ENCODE data around the gene CCIN. TPM values are rescaled to one million over a fixed set of nuclear protein-coding genes. Genes with fewer than 3 reads are reported as not detected.

CCIN gene
- polyA plus RNA-seq, 1 of the 3 experiments (the other 2 are of a cell fraction) = 0.54 TPM

- H3K9me2 ChIP-seq = no peaks in the 10 kb centered on the region
- ChIA-PET CTCF (interaction anchor here (11.7 kb wide), 1 partner anchor 19 kb away, joined by 76 read pairs; no protein-coding TSS in a partner anchor), POLR2A (no interaction called here)
- H3K9me3 ChIP-seq = no peaks in the 10 kb centered on the region
- H3K27ac ChIP-seq (ENCODE audit: low read depth in 2 of 2, low read length in 1 of 2) = no peak overlapping the region
- DNase-seq = no peak
- H3K79me2 ChIP-seq (ENCODE audit: insufficient read depth) = no peaks in the 10 kb centered on the region
- TF ChIP-seq FOXM1 (IDR thresholded peaks at IDR 0.05; ENCODE audit: low read depth) = no peak
- TF ChIP-seq PBX3 (IDR thresholded peaks at IDR 0.05) = no peak
- TF ChIP-seq ELF1 (IDR thresholded peaks at IDR 0.05) = no peak
- TF ChIP-seq JUND (IDR thresholded peaks at IDR 0.05) = no peak
- TF ChIP-seq, protein P1, sequence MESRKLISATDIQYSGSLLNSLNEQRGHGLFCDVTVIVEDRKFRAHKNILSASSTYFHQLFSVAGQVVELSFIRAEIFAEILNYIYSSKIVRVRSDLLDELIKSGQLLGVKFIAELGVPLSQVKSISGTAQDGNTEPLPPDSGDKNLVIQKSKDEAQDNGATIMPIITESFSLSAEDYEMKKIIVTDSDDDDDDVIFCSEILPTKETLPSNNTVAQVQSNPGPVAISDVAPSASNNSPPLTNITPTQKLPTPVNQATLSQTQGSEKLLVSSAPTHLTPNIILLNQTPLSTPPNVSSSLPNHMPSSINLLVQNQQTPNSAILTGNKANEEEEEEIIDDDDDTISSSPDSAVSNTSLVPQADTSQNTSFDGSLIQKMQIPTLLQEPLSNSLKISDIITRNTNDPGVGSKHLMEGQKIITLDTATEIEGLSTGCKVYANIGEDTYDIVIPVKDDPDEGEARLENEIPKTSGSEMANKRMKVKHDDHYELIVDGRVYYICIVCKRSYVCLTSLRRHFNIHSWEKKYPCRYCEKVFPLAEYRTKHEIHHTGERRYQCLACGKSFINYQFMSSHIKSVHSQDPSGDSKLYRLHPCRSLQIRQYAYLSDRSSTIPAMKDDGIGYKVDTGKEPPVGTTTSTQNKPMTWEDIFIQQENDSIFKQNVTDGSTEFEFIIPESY (IDR thresholded peaks at IDR 0.05; ENCODE audit: borderline replicate concordance, low read depth) = no peak
- TF ChIP-seq TAF1 (IDR thresholded peaks at IDR 0.05; ENCODE audit: borderline replicate concordance, low read depth, low read length) = no peak
- no peak for TF ChIP-seq FOSL2 (IDR thresholded peaks at IDR 0.05; ENCODE audit: borderline replicate concordance, low read depth)
- TF ChIP-seq IRF3 (IDR thresholded peaks at IDR 0.05; ENCODE audit: low read depth, low read length) = no peak
- TF ChIP-seq TEAD4 (IDR thresholded peaks at IDR 0.05; ENCODE audit: borderline replicate concordance, insufficient read depth) = no peak
- no peak for TF ChIP-seq RFX5 (IDR thresholded peaks at IDR 0.05; ENCODE audit: low read length)
- no peak for TF ChIP-seq RAD21 (IDR thresholded peaks at IDR 0.05; ENCODE audit: low read length)
- TF ChIP-seq RXRA (IDR thresholded peaks at IDR 0.05; ENCODE audit: borderline replicate concordance, low read depth) = no peak
- TF ChIP-seq NRF1 (IDR thresholded peaks at IDR 0.05; ENCODE audit: low read depth, low read length) = no peak
- no peak for TF ChIP-seq EP300 (IDR thresholded peaks at IDR 0.05; ENCODE audit: borderline replicate concordance in 1 of 2, low read depth in 1 of 2, low read length in 1 of 2)
- no peak for TF ChIP-seq NFIC (IDR thresholded peaks at IDR 0.05; ENCODE audit: borderline replicate concordance)
- TF ChIP-seq CTCF (IDR thresholded peaks at IDR 0.05) = no peak
- no peak for TF ChIP-seq TCF12 (IDR thresholded peaks at IDR 0.05)
- H3K9ac ChIP-seq = no peak overlapping the region
- H2AFZ ChIP-seq (ENCODE audit: low read depth) = no peak overlapping the region
- no peak overlapping the region for H3K4me3 ChIP-seq (ENCODE audit: low read depth in 2 of 2, low read length in 1 of 2)
- 89% methylated on average over 4 of the region's 4 CpGs for WGBS (ENCODE audit: low lambda C conversion rate)
- no peaks in the 10 kb centered on the region for H3K27me3 ChIP-seq (ENCODE audit: insufficient read depth)
- H3K36me3 ChIP-seq (replicated peaks in 1 of 2; ENCODE audit: control insufficient read depth in 1 of 2, insufficient read depth in 2 of 2, low read length in 1 of 2) = peaks cover 34 to 50% of the 10 kb centered on the region in 2 experiments
- H3K4me2 ChIP-seq = no peak overlapping the region
- peaks cover 9% of the 10 kb centered on the region for H3F3A ChIP-seq (replicated peaks; ENCODE audit: insufficient read depth)
- H3K4me1 ChIP-seq (ENCODE audit: control insufficient read depth in 1 of 2, insufficient read depth in 2 of 2, low read depth in 1 of 2, low read length in 1 of 2) = no peaks in the 10 kb centered on the region; a peak in 1 of 4 replicates
- H4K20me1 ChIP-seq (ENCODE audit: insufficient read depth) = no peaks in the 10 kb centered on the region
Observed at GRCh38 chr9:36120705-36121104, 48.5 kb upstream of the CCIN start.

Data from SK-N-SH (cell line).